ENCODE measurements around the gene MPRIP. TPM values are rescaled to one million over a fixed set of nuclear protein-coding genes. Genes with fewer than 3 reads are reported as not detected.

Gene MPRIP
- total RNA-seq, 1 experiment from 2014 or later: 140 TPM

GRCh38 chr17:17110520-17110919 is 68.3 kb downstream of the MPRIP start:
- H3K4me1 Mint-ChIP-seq: peaks cover 19% of the 10 kb centered on the region
- H3K27me3 Mint-ChIP-seq (ENCODE audit: low read depth): no peaks in the 10 kb centered on the region
- TF ChIP-seq TP53 (CRISPR knock-in tag; IDR thresholded peaks at IDR 0.05): no peak
- no peak for TF ChIP-seq SMAD4 (CRISPR knock-in tag; IDR thresholded peaks at IDR 0.05)
- TF ChIP-seq NFYB (CRISPR knock-in tag; conservative IDR thresholded peaks at IDR 0.05; ENCODE audit: low read depth): no peak
- POLR2A ChIA-PET: no interaction called here
- H3K27ac Mint-ChIP-seq: no peak overlapping the region
- H3K4me3 Mint-ChIP-seq: no peak overlapping the region
- H3K9me3 Mint-ChIP-seq: no peaks in the 10 kb centered on the region
- ATAC-seq: no peak
- CTCF ChIA-PET: interaction anchor here (2.4 kb wide), 1 partner anchor 31 kb away, joined by 9 read pairs; no protein-coding TSS in a partner anchor
- no peaks in the 10 kb centered on the region for H3K36me3 Mint-ChIP-seq
- DNase-seq (ENCODE audit: low spot score): no peak

- Mint-ChIP-seq H3K9me3 (no peaks in the 10 kb centered on the region), H3K36me3 (no peaks in the 10 kb centered on the region), H3K4me1 (peaks cover 19% of the 10 kb centered on the region), H3K27me3 (ENCODE audit: low read depth) (no peaks in the 10 kb centered on the region), H3K4me3 (no peak overlapping the region), H3K27ac (no peak overlapping the region)
- DNase-seq (ENCODE audit: low spot score): no peak
- ChIA-PET POLR2A (no interaction called here), CTCF (interaction anchor here (2.4 kb wide), 1 partner anchor 30 kb away, joined by 9 read pairs; no protein-coding TSS in a partner anchor)
- TF ChIP-seq E2F5 (CRISPR knock-in tag; IDR thresholded peaks at IDR 0.05) (no peak), ZBTB21 (CRISPR knock-in tag; IDR thresholded peaks at IDR 0.05; ENCODE audit: borderline replicate concordance) (no peak), ZNF423 (CRISPR knock-in tag; IDR thresholded peaks at IDR 0.05) (no peak)
- no peak for ATAC-seq
Measured at GRCh38 chr17:17111401-17112393, 69.4 kb downstream of the MPRIP start.

GRCh38 chr17:17112628-17113200 is 70.5 kb downstream of the MPRIP start:
- H3K36me3 Mint-ChIP-seq: no peaks in the 10 kb centered on the region
- no peak overlapping the region for H3K4me3 Mint-ChIP-seq
- ChIA-PET POLR2A (no interaction called here), CTCF (interaction anchor here (2.1 to 2.4 kb wide), 2 partner anchors 29 kb away, joined by 9 to 14 read pairs; no protein-coding TSS in a partner anchor)
- H3K4me1 Mint-ChIP-seq: peaks cover 16% of the 10 kb centered on the region
- DNase-seq (ENCODE audit: low spot score) (no peak), ATAC-seq (no peak; the same call in 1 of the 2 replicates)
- H3K27ac Mint-ChIP-seq: no peak overlapping the region
- no peaks in the 10 kb centered on the region for H3K27me3 Mint-ChIP-seq (ENCODE audit: low read depth)
- H3K9me3 Mint-ChIP-seq: no peaks in the 10 kb centered on the region
- TF ChIP-seq CBFB (CRISPR knock-in tag; IDR thresholded peaks at IDR 0.05; ENCODE audit: low read depth) (no peak), E2F4 (CRISPR knock-in tag; IDR thresholded peaks at IDR 0.05; ENCODE audit: borderline replicate concordance, low read depth) (no peak), SMAD3 (CRISPR knock-in tag; IDR thresholded peaks at IDR 0.05; ENCODE audit: borderline replicate concordance) (no peak), ZNF232 (CRISPR knock-in tag; IDR thresholded peaks at IDR 0.05) (no peak), SOX15 (CRISPR knock-in tag; IDR thresholded peaks at IDR 0.05) (no peak), CDX4 (CRISPR knock-in tag; IDR thresholded peaks at IDR 0.05; ENCODE audit: borderline replicate concordance) (no peak), FOXK1 (CRISPR knock-in tag; IDR thresholded peaks at IDR 0.05) (no peak), ZMAT4 (CRISPR knock-in tag; IDR thresholded peaks at IDR 0.05) (no peak), ETV6 (CRISPR knock-in tag; IDR thresholded peaks at IDR 0.05) (no peak)
